HCT116 (cell line): Measurements from ENCODE around the gene NT5C2.

Experiments
- EGR1 ChIP-seq: IDR thresholded peaks from 2 replicates; pipeline ENCODE4 v1.6.1; 2012; ENCODE audit warnings: low read depth
- EZH2 ChIP-seq: fragments of 200-600 bp; sonication (generic); IDR thresholded peaks from 2 replicates; pipeline ENCODE4 v1.6.1; 2017; ENCODE audit warnings: antibody characterized with exemption, mixed run types
- ZBTB33 ChIP-seq: IDR thresholded peaks from 2 replicates; pipeline ENCODE4 v1.6.1; 2011; ENCODE audit warnings: mild to moderate bottlenecking, low read length, moderate library complexity; ENCODE audit not compliant: insufficient replicate concordance; ENCODE audit errors: extremely low read depth
- TF ChIP-seq, protein P1 (sequence below), 3 experiments: fragments of 200-600 bp in 1 of 3; sonication (generic) in 1 of 3; IDR thresholded peaks in 2 of 3; conservative IDR thresholded peaks in 1 of 3; 2 replicates each; pipeline ENCODE4 v1.5.1; 2012 to 2017; ENCODE audit warnings: low read depth in 2 of 3, low read length in 2 of 3, antibody characterized with exemption in 1 of 3, borderline replicate concordance in 1 of 3, control low read depth in 1 of 3, mild to moderate bottlenecking in 1 of 3, mixed read lengths in 1 of 3, mixed run types in 1 of 3, moderate library complexity in 1 of 3; ENCODE audit not compliant: insufficient read depth in 1 of 3

DNA sequence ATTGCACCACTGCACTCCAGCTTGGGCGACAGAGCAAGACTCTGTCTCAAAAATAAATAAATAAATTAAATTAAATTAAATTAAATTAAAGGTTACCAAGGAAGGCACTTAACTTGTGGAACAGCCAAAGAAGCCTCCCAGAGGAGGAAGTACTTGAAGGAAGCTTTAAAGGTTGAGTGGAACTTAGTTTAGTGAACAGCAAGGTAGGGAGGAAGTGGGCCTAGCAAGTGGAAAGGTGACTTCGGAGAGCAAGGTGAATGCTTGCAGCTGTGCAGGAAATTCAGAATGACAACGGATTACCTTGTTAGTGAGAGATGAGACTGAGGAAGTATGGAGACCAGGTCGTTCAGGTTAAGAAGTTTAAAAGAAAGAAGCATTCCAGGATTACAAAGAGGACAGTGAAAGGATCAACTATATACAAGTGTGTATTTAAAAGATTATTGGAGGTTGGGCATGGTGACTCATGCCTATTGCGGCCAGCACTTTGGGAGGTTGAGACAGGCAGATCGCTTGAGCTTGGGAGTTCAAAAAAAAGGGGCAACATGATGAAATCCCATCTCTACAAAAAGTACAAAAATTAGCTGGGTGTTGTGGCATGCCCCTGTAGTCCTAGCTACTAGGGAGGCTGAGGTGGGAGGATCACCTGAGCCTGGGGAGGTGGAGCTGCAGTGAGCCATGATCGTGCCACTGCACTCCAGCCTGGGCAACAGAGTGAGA, 39.9 kb upstream of the NT5C2 start:
- TF ChIP-seq, protein P1, sequence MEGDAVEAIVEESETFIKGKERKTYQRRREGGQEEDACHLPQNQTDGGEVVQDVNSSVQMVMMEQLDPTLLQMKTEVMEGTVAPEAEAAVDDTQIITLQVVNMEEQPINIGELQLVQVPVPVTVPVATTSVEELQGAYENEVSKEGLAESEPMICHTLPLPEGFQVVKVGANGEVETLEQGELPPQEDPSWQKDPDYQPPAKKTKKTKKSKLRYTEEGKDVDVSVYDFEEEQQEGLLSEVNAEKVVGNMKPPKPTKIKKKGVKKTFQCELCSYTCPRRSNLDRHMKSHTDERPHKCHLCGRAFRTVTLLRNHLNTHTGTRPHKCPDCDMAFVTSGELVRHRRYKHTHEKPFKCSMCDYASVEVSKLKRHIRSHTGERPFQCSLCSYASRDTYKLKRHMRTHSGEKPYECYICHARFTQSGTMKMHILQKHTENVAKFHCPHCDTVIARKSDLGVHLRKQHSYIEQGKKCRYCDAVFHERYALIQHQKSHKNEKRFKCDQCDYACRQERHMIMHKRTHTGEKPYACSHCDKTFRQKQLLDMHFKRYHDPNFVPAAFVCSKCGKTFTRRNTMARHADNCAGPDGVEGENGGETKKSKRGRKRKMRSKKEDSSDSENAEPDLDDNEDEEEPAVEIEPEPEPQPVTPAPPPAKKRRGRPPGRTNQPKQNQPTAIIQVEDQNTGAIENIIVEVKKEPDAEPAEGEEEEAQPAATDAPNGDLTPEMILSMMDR (IDR thresholded peaks at IDR 0.05 in 2 of 3, conservative IDR thresholded peaks at IDR 0.05 in 1 of 3; ENCODE audit: borderline replicate concordance in 1 of 3, insufficient read depth in 1 of 3, low read depth in 2 of 3, low read length in 2 of 3), result no peak
- TF ChIP-seq ZBTB33 (no peak), EZH2 (no peak), EGR1 (no peak)
